ENCODE results near the gene ENO2. TPM values are rescaled to one million over a fixed set of nuclear protein-coding genes. Genes with fewer than 3 reads are reported as not detected.
"Not testable (repeated sequence)": the region's sequence is repeated elsewhere in the genome, so short reads cannot be mapped to it uniquely, and the experiment has no call there.

Gene ENO2
- total RNA-seq = 10 to 100 TPM; 45.6 to 57.1 TPM
- long read RNA-seq, donor 1, transcript ENO2-211 (12 exons, 2,549 nt) = minor isoform, 6 of 42 reads
- long read RNA-seq, donor 1, transcript ENO2-201 (12 exons, 2,423 nt) = major isoform, 24 of 42 reads
- long read RNA-seq, donor 1, partial matches to known transcripts = 7 of 42 reads
- long read RNA-seq, donor 1, other reads (novel, unspliced or antisense) = 3 of 42 reads
- long read RNA-seq, donor 2, transcript ENO2-201 (12 exons, 2,423 nt) = major isoform, 178 of 238 reads
- long read RNA-seq, donor 2, transcript ENO2-205 (11 exons, 2,827 nt) = minor isoform, 7 of 238 reads
- long read RNA-seq, donor 2, transcript ENO2-211 (12 exons, 2,549 nt) = minor isoform, 23 of 238 reads
- long read RNA-seq, donor 2, partial matches to known transcripts = 23 of 238 reads
- long read RNA-seq, donor 2, other reads (novel, unspliced or antisense) = 7 of 238 reads

DNA sequence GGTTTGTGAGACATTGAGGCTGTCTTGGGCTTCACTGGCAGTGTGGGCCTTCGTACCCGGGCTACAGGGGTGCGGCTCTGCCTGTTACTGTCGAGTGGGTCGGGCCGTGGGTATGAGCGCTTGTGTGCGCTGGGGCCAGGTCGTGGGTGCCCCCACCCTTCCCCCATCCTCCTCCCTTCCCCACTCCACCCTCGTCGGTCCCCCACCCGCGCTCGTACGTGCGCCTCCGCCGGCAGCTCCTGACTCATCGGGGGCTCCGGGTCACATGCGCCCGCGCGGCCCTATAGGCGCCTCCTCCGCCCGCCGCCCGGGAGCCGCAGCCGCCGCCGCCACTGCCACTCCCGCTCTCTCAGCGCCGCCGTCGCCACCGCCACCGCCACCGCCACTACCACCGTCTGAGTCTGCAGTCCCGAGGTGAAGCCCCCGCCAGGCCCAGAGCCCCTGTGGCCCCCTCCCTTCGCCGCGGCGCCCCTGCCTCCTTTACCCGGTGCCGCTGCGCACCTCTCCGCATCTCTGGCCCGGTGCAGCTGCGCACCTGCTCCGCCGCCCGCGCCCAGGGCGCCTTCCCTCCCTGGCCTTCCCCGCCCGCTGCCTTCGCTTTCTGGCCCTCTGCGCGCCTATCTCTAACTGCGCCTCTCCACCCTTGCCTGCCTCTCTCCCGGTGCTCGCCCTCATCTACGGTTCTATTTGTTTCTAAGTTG lies at the start of gene ENO2:
ENO2 (plus strand) TSS at position 335 of the 701 bp plus-strand sequence. CDS start 1,253 bp downstream, outside the sequence.
- peak; percentile 93 for DNase-seq (ENCODE audit: low spot score)
- intact Hi-C loops (cut with DNase I) = no loop called here

DNA sequence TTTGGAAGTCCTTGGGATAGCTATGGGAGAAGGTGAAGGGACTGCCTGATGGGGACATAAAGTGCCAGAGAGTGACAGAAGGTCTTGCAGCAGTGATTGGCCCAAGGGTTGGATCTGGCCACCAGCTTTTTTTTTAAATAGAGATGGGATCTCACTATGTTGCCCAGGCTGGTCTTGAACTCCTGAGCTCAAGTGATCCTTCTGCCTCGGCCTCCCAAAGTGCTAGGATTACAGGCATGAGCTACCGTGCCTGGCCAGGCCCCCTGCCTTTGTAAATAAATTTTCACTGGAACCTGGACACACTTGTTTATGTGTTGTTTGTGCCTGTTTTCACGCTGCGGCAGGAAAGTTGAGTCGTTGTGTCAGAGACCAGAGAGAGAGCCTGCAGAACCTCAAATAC lies 49.1 kb upstream of the ENO2 start:
- intact Hi-C loops (cut with DNase I) = loop anchor here in 1 of 2 donors (5.0 kb wide), 1 partner anchor 62 kb away; the partner anchor contains the start of gene ATN1
- peak; percentile 47 for DNase-seq (ENCODE audit: low spot score)

GRCh38 chr12:6866163-6866919 lies 48.0 kb upstream of the ENO2 start:
- DNase-seq (ENCODE audit: low spot score) = peak; percentile 80
- intact Hi-C loops (cut with DNase I) = loop anchor here in 1 of 2 donors (5.0 kb wide), 1 partner anchor 61 kb away; the partner anchor contains the start of gene ATN1

GRCh38 chr12:6866920-6867412 lies 47.4 kb upstream of the ENO2 start:
- no peak for DNase-seq (ENCODE audit: low spot score)
- intact Hi-C loops (cut with DNase I) = loop anchor here in 1 of 2 donors (5.0 kb wide), 1 partner anchor 60 kb away; the partner anchor contains the start of gene ATN1

GRCh38 chr12:6867413-6868210 lies 46.8 kb upstream of the ENO2 start, which contains the start of gene TPI1:
Gene TPI1 (plus strand): TSS chr12:6867531. CDS start chr12:6867567, 36 bp downstream.
- DNase-seq (ENCODE audit: low spot score) = peak; percentile 95
- intact Hi-C loops (cut with DNase I) = loop anchor here in 1 of 2 donors (5.0 kb wide), 1 partner anchor 60 kb away; the partner anchor contains the start of gene ATN1

- peak; percentile 73 for DNase-seq (ENCODE audit: low spot score)
- intact Hi-C loops (cut with DNase I) = loop anchor here in 1 of 2 donors (5.0 kb wide), 1 partner anchor 59 kb away; the partner anchor contains the start of gene ATN1
Observed at GRCh38 chr12:6868211-6869048, 46.0 kb upstream of the ENO2 start.

GRCh38 chr12:6869049-6870021 lies 45.0 kb upstream of the ENO2 start:
- DNase-seq (ENCODE audit: low spot score) = peak; percentile 91
- intact Hi-C loops (cut with DNase I) = loop anchor here (2.0 to 5.0 kb wide), 2 partner anchors 58 to 69 kb away; partner anchors contain the start of gene ATN1 (in 1 of the 2)

- intact Hi-C loops (cut with DNase I) = loop anchor here in 1 of 2 donors (2.0 kb wide), 1 partner anchor 68 kb away; no protein-coding TSS in a partner anchor
Observed at GRCh38 chr12:6870304-6870703, 44.1 kb upstream of the ENO2 start.

GRCh38 chr12:6871052-6871957 lies 43.1 kb upstream of the ENO2 start:
- intact Hi-C loops (cut with DNase I) = loop anchor here in 1 of 2 donors (2.0 kb wide), 1 partner anchor 67 kb away; no protein-coding TSS in a partner anchor
- peak; percentile 81 for DNase-seq (ENCODE audit: low spot score)

More at GRCh38 chr12:6870304-6870703, 44.1 kb upstream of the ENO2 start:
- DNase-seq (ENCODE audit: low spot score) = not testable (repeated sequence)

DNA sequence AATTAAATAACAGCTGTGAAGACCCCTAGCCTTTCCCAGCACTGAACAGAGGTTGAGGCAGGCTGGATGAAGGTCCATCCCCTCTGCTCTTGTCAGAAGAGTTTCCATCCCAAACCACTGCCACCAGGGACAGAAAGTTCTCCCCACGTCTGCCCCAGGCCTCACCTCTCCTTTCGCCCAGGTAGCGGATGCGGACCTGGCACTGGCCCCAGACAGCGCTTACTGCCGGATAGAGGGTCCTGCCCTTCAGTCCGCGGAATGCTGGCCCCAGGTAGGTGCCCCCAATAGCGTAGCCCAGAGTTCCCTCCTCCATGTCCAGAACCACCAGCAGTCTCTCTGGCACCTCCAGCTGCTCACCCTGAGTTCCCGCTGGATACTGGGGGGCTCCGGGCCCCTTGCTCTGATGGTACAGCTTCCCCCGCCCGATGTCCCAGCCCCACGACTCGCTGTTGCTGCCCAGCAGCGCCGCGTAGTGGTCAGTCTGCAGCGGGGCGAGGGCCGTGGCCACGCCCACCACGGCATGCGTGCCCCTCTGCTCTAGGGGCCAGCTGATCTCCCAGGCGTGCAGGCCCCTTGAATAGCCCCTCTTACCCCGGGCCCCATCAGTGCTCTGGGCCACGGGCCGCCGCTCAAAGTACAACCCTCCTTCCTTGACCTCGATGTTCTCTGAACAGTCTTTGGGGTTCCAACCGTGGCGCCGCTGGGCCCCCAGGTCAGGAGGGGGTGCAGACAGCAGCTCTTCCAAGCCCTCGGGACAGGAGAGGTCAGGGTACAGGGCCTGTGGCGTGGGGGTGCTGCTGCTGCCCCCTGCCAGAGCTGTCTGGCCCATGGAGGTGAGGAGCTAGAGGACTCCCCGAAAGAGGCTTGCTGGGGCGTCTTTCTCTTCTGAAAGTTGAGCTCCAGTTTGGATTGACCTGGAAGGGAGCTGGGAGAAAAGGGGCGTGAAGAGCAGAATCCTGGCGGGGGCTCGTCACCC lies 42.0 kb upstream of the ENO2 start:
- DNase-seq (ENCODE audit: low spot score) = peak; percentile 94
- intact Hi-C loops (cut with DNase I) = no loop called here

DNA sequence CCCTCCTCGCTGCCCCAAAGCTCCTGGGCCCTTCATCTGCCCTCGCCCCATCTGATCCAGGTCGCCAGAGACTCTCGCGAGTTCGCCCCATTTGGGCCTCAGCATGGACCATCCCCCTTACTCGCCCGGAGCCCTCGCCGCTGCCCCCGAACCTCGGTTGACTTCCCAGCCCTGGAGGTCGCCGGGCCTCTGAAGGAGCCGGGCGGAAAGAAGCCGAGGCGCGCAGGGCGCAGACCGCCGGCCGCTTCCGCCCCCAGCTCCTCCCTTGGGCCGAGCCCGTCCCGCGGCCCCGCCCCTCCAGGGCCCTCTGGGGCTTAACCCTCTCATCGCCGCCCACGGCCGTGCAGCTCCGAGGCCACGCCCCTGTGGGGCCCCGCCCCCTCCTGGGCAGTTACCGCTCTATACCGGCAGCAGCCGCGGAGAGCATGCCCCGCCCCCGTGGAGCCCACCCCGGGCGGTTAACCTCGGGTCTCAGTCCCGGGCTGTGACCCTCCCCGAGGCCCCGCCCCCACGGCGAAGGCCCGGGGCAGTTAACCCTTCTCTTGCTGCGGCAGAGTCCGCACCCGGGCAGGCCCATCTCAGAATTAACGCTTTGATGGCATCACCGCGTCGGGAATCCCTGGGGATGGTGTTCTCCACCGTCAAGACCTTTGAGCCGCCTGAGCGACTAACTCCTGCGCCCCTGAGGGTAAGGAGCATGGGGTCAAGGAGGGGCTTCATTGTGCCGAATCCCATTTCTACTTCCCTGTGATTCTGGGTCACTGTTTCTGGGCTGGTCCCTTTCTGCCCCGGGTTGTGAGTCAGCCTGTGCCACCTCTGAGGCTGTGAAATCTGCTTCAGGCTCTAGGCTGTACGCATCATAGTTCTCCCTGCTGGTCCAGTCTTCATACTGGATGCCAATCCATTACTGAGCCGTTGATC lies 41.0 kb upstream of the ENO2 start, which contains the start of gene SPSB2:
SPSB2 (minus strand) TSS at position 210 of the 921 bp plus-strand sequence. CDS start 402 bp downstream, outside the sequence.
- intact Hi-C loops (cut with DNase I) = no loop called here

DNA sequence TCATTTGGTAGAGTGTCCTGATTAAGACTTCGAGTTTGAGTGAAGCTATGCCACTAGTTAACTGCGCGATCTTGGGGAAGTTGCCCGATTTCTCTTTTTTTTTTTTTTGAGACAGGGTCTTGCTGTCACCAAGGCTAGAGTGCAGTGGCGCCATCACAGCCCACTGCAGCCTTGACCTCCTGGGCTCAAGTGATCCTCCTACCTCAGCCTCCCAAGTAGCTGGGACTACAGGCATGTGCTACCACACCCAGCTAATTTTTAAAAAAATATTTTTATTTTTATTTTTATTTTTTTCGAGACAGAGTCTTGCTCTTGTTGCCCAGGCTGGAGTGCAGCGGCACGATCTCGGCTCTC lies 40.4 kb upstream of the ENO2 start:
- intact Hi-C loops (cut with DNase I); DNase-seq (ENCODE audit: low spot score): not testable (repeated sequence)

More for the DNA sequence above, 41.0 kb upstream of the ENO2 start, which contains the start of gene SPSB2:
- peak; percentile 100 for DNase-seq (ENCODE audit: low spot score)

Data from posterior vena cava (tissue), 2 donors.